Naive B cell (primary cell): ENCODE measurements around the gene HPCAL4. TPM values are rescaled to one million over a fixed set of nuclear protein-coding genes. Genes with fewer than 3 reads are reported as not detected.
A peak's percentile ranks its signal among the peaks of the same experiment; 100 is the strongest.

Experiments
- ATAC-seq, 2 donors: fragments of 150-1000 bp; cut with Tn5 transposase; 2 replicates each; pipeline ENCODE4 v1.10.0; 2021; ENCODE audit warnings: low read depth in 2 of 2, mild to moderate bottlenecking in 2 of 2, moderate library complexity in 2 of 2
- DNase-seq: peaks from one replicate; pipeline ENCODE4 v3.0.0; 2022
- H3K27ac Mint-ChIP-seq, 6 donors: one replicate each; pipeline ENCODE4 v1.8.0; 2020 to 2022; ENCODE audit warnings: mild to moderate bottlenecking in 6 of 6, mixed read lengths in 6 of 6, moderate library complexity in 5 of 6, inconsistent platforms in 2 of 6
- H3K27me3 Mint-ChIP-seq, 3 donors: one replicate each; pipeline ENCODE4 v1.8.0; 2021 to 2022; ENCODE audit warnings: mixed read lengths in 3 of 3, mild to moderate bottlenecking in 1 of 3
- H3K36me3 Mint-ChIP-seq, 2 donors: one replicate each; pipeline ENCODE4 v1.8.0; 2020 to 2022; ENCODE audit warnings: mixed read lengths in 2 of 2, inconsistent platforms in 1 of 2, mild to moderate bottlenecking in 1 of 2
- H3K4me1 Mint-ChIP-seq, 3 donors: one replicate each; pipeline ENCODE4 v1.8.0; 2020 to 2022; ENCODE audit warnings: mixed read lengths in 3 of 3, inconsistent platforms in 1 of 3, mild to moderate bottlenecking in 1 of 3, moderate library complexity in 1 of 3
- H3K4me3 Mint-ChIP-seq, 8 donors: one replicate each; pipeline ENCODE4 v1.8.0; 2020 to 2022; ENCODE audit warnings: mild to moderate bottlenecking in 8 of 8, mixed read lengths in 8 of 8, moderate library complexity in 8 of 8, inconsistent platforms in 2 of 8
- H3K9me3 Mint-ChIP-seq, 7 donors: one replicate each; pipeline ENCODE4 v1.8.0; 2020 to 2022; ENCODE audit warnings: mixed read lengths in 7 of 7, mild to moderate bottlenecking in 5 of 7, inconsistent platforms in 2 of 7, moderate library complexity in 1 of 7
- polyA plus RNA-seq, 6 donors: library from polyadenylated mRNA; unstranded; fragments of 300-500 nt; fragmentation: Illumina TruSeq; gene quantifications; one replicate each; pipeline ENCODE4 v1.2.3, GENCODE V29; 2021; ENCODE audit warnings: low read depth in 6 of 6

Gene HPCAL4
- polyA plus RNA-seq, 6 donors from 2014 or later, result not detected

- H3K36me3 Mint-ChIP-seq, result no peaks in the 10 kb centered on the region
- ATAC-seq (no peak), DNase-seq (no peak)
- peaks cover 0 to 2% (median 0%) of the 10 kb centered on the region in 3 donors for H3K4me1 Mint-ChIP-seq
- H3K27me3 Mint-ChIP-seq, result peaks cover 46 to 60% (median 59%) of the 10 kb centered on the region in 3 donors
- H3K9me3 Mint-ChIP-seq, result peaks cover 0 to 5% (median 2%) of the 10 kb centered on the region in 7 donors
- H3K4me3 Mint-ChIP-seq, result peak overlapping the region; percentile 25 to 80 (median 63)
- peak overlapping the region in 1 of 6 donors; percentile 9 for H3K27ac Mint-ChIP-seq
These were observed 52.3 kb downstream of the HPCAL4 start for GRCh38 chr1:39638965-39639304.

- DNase-seq (no peak), ATAC-seq (no peak)
- no peaks in the 10 kb centered on the region for H3K36me3 Mint-ChIP-seq
- H3K27ac Mint-ChIP-seq, result no peak overlapping the region
- peaks cover 46 to 68% (median 66%) of the 10 kb centered on the region in 3 donors for H3K27me3 Mint-ChIP-seq
- H3K9me3 Mint-ChIP-seq, result peaks cover 0 to 2% (median 0%) of the 10 kb centered on the region in 7 donors
- H3K4me1 Mint-ChIP-seq, result peaks cover 0 to 2% (median 0%) of the 10 kb centered on the region in 3 donors
- H3K4me3 Mint-ChIP-seq, result peak overlapping the region in 1 of 8 donors; percentile 25
These were observed 53.9 kb downstream of the HPCAL4 start for GRCh38 chr1:39637361-39637760.

DNA sequence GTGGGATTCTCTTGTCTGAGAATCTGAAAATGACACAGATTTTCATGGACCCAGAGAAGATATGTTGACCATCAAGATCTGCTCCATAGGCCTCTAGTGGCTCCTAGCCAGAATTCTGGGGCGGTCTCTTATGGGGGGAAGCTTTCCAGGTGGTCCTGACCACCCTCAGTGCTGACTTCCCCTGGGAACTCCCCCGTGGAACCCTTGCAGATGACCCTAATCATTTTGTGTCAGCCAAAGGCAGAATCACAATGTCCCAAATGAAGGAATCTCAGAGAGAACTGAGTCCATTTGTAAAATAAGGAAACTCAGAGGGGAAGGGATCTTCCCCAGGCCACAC lies 55.4 kb downstream of the HPCAL4 start:
- no peaks in the 10 kb centered on the region for H3K36me3 Mint-ChIP-seq
- no peak for ATAC-seq
- peaks cover 0 to 2% (median 0%) of the 10 kb centered on the region in 3 donors for H3K4me1 Mint-ChIP-seq
- no peak overlapping the region for H3K4me3 Mint-ChIP-seq
- peaks cover 41 to 64% (median 64%) of the 10 kb centered on the region in 3 donors for H3K27me3 Mint-ChIP-seq
- no peak for DNase-seq
- no peak overlapping the region for H3K27ac Mint-ChIP-seq
- peaks cover 0 to 2% (median 0%) of the 10 kb centered on the region in 7 donors for H3K9me3 Mint-ChIP-seq

GRCh38 chr1:39635205-39635870 lies 55.9 kb downstream of the HPCAL4 start:
- ATAC-seq, result no peak
- no peak overlapping the region for H3K27ac Mint-ChIP-seq
- peaks cover 0 to 2% (median 0%) of the 10 kb centered on the region in 3 donors for H3K4me1 Mint-ChIP-seq
- H3K36me3 Mint-ChIP-seq, result no peaks in the 10 kb centered on the region
- peaks cover 0 to 2% (median 0%) of the 10 kb centered on the region in 7 donors for H3K9me3 Mint-ChIP-seq
- H3K27me3 Mint-ChIP-seq, result peaks cover 36 to 64% (median 61%) of the 10 kb centered on the region in 3 donors
- DNase-seq, result no peak
- no peak overlapping the region for H3K4me3 Mint-ChIP-seq

- Mint-ChIP-seq H3K27ac (no peak overlapping the region), H3K27me3 (peaks cover 34 to 60% (median 53%) of the 10 kb centered on the region in 3 donors), H3K4me1 (no peaks in the 10 kb centered on the region), H3K36me3 (no peaks in the 10 kb centered on the region), H3K4me3 (no peak overlapping the region), H3K9me3 (peaks cover 0 to 2% (median 0%) of the 10 kb centered on the region in 7 donors)
- no peak for ATAC-seq
- DNase-seq, result no peak
These were observed 57.8 kb downstream of the HPCAL4 start for GRCh38 chr1:39633422-39633821.

DNA sequence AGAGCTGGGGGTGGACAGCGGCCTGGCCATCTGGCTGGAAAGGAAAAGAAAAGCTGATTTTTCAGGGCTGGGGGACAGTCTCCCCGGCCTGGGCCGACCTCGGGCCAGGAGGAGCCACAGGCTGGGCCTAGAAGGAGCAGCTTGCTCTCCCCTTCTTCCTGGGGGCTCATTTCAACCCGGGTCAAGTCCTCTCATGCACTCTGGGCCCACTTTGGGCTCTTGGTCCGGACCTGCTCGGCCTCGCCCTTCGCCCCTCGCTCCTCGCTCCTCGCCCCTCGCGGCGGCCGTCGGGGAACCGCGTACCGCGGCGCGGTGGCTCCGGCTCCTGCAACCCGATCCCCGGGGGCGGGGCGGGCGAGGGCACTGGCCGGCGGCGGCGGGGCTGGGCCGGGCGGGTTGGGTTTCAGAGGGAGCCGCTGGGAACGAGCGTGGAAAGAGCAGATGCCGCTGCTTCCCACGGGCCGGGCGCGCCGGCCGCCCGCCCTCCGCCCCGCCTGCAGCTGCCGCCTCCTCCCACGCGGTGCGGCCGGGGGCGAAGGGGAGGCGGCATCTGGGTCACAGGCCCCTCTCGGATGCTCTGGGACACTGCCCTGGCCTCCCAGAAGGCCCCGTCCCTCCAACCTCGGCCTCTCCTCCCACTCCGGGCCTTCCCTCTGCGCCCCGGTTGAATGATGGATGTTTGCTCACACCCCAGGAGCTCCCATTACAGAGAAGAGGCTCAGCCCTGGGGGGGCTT lies 58.4 kb downstream of the HPCAL4 start:
- Mint-ChIP-seq H3K4me1 (no peaks in the 10 kb centered on the region), H3K27me3 (peaks cover 28 to 54% (median 47%) of the 10 kb centered on the region in 3 donors), H3K4me3 (no peak overlapping the region), H3K9me3 (peaks cover 0 to 2% (median 0%) of the 10 kb centered on the region in 7 donors), H3K36me3 (no peaks in the 10 kb centered on the region), H3K27ac (no peak overlapping the region)
- ATAC-seq, result no peak
- DNase-seq, result no peak

DNA sequence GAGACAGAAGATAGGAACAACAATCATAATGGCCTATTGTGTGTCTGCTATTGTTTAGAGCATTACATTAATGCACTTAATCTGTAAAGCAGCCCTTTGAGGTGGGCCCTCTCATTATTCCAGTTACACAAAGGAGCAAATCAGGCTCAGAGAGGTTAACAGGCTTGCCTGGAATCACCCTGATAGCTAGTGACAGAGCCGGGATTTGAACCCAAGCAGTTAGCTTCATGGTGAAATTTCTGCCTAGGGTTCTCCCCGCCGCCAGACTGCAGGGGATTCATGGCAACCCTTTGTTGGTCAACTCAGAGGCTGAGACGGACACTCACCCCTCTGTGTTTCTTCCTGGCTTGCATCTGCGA lies 58.9 kb downstream of the HPCAL4 start:
- no peak overlapping the region for H3K4me3 Mint-ChIP-seq
- no peak for DNase-seq
- H3K36me3 Mint-ChIP-seq, result no peaks in the 10 kb centered on the region
- H3K27ac Mint-ChIP-seq, result no peak overlapping the region
- peaks cover 0 to 2% (median 0%) of the 10 kb centered on the region in 7 donors for H3K9me3 Mint-ChIP-seq
- no peak for ATAC-seq
- H3K4me1 Mint-ChIP-seq, result no peaks in the 10 kb centered on the region
- H3K27me3 Mint-ChIP-seq, result peaks cover 24 to 48% (median 42%) of the 10 kb centered on the region in 3 donors

- ATAC-seq, result no peak
These were observed 59.6 kb downstream of the HPCAL4 start for GRCh38 chr1:39631361-39632322.

GRCh38 chr1:39628807-39629350 lies 62.4 kb downstream of the HPCAL4 start:
- no peak overlapping the region for H3K4me3 Mint-ChIP-seq
- ATAC-seq (no peak), DNase-seq (no peak)
- H3K4me1 Mint-ChIP-seq, result no peaks in the 10 kb centered on the region
- peaks cover 0 to 2% (median 0%) of the 10 kb centered on the region in 7 donors for H3K9me3 Mint-ChIP-seq
- peak overlapping the region in 1 of 6 donors; percentile 73 for H3K27ac Mint-ChIP-seq
- H3K36me3 Mint-ChIP-seq, result no peaks in the 10 kb centered on the region
- peaks cover 16 to 29% (median 26%) of the 10 kb centered on the region in 3 donors for H3K27me3 Mint-ChIP-seq

More at GRCh38 chr1:39631361-39632322, 59.6 kb downstream of the HPCAL4 start:
- Mint-ChIP-seq H3K4me1 (no peaks in the 10 kb centered on the region), H3K9me3 (peaks cover 0 to 2% (median 0%) of the 10 kb centered on the region in 7 donors), H3K27me3 (peaks cover 22 to 42% (median 35%) of the 10 kb centered on the region in 3 donors), H3K36me3 (no peaks in the 10 kb centered on the region), H3K4me3 (no peak overlapping the region), H3K27ac (peak overlapping the region in 1 of 6 donors; percentile 10)
- DNase-seq, result no peak

Other genes starting within 250 kb of the HPCAL4 start
- gene BMP8A, start 199.8 kb downstream of the HPCAL4 start, polyA plus RNA-seq, result 1 to 10 TPM in 1 of 6 donors, under 1 TPM in 1, not detected in 4; 0.95 to 1.3 TPM
- 10 to 100 TPM in 5 of 6 donors, 1 to 10 TPM in 1; 8.0 to 32.3 (median 15.9) TPM for gene PABPC4, start 114.6 kb downstream of the HPCAL4 start, polyA plus RNA-seq
- not detected for gene HEYL, start 51.8 kb downstream of the HPCAL4 start, polyA plus RNA-seq
- gene NT5C1A, start 19.3 kb downstream of the HPCAL4 start, polyA plus RNA-seq, result not detected
- 100 to 1,000 TPM in 2 of 6 donors, 10 to 100 TPM in 4; 52.8 to 118 (median 82.0) TPM for gene PPIE, start 47.4 kb upstream of the HPCAL4 start, polyA plus RNA-seq
- gene OXCT2, start 79.9 kb upstream of the HPCAL4 start, polyA plus RNA-seq, result 1 to 10 TPM in 1 of 6 donors, under 1 TPM in 2, not detected in 3; 0.47 to 2.3 (median 0.92) TPM
- gene BMP8B, start 97.4 kb upstream of the HPCAL4 start, polyA plus RNA-seq, result under 1 TPM in 4 of 6 donors, not detected in 2; 0.09 to 0.84 (median 0.31) TPM
- 10 to 100 TPM in 1 of 6 donors, 1 to 10 TPM in 5; 4.4 to 10.2 (median 6.9) TPM for gene TRIT1, start 192.1 kb upstream of the HPCAL4 start, polyA plus RNA-seq
- under 1 TPM in 2 of 6 donors, not detected in 4; 0.12 to 0.36 TPM for gene MYCL, start 210.5 kb upstream of the HPCAL4 start, polyA plus RNA-seq